Fibroblast of lung (primary cell): ENCODE measurements around the gene SART3. TPM values are rescaled to one million over a fixed set of nuclear protein-coding genes. Genes with fewer than 3 reads are reported as not detected.

Experiments
- DNase-seq, 2 donors: peaks; one replicate each; pipeline versions ENCODE4 v3.0.0 to v3.0.0-alpha.2; 2010; ENCODE audit warnings: low read depth in 2 of 2
- H2AFZ ChIP-seq: 2 replicates; pipeline ENCODE4 v1.5.1; 2012; ENCODE audit warnings: low read length, control low read depth, inconsistent platforms
- H3K27ac ChIP-seq: 2 replicates; pipeline ENCODE4 v1.5.1; 2011; ENCODE audit warnings: low read length, control low read depth; ENCODE audit not compliant: insufficient read depth
- H3K27me3 ChIP-seq: 2 replicates; pipeline ENCODE4 v1.5.1; 2011; ENCODE audit warnings: mild to moderate bottlenecking, low read length; ENCODE audit not compliant: control insufficient read depth, insufficient read depth
- H3K36me3 ChIP-seq: 2 replicates; pipeline ENCODE4 v1.5.1; 2011; ENCODE audit warnings: low read length; ENCODE audit not compliant: control insufficient read depth, insufficient read depth
- H3K4me1 ChIP-seq: 2 replicates; pipeline ENCODE4 v1.5.1; 2011; ENCODE audit warnings: low read length; ENCODE audit not compliant: control insufficient read depth, insufficient read depth; ENCODE audit errors: extremely low read depth
- H3K4me2 ChIP-seq: 2 replicates; pipeline ENCODE4 v1.5.1; 2011; ENCODE audit warnings: low read length, control low read depth; ENCODE audit not compliant: insufficient read depth; ENCODE audit errors: extremely low read depth
- H3K4me3 ChIP-seq, 4 experiments: fragments of 200-600 bp in 1 of 4; sonication (generic) in 1 of 4; replicated peaks in 1 of 4; 2 replicates each; pipeline ENCODE4 v1.5.1; 2011 to 2016; ENCODE audit warnings: low read length in 4 of 4, low read depth in 3 of 4, mild to moderate bottlenecking in 3 of 4, control low read depth in 2 of 4, inconsistent platforms in 1 of 4, mixed read lengths in 1 of 4; ENCODE audit not compliant: insufficient read depth in 1 of 4; ENCODE audit errors: control extremely low read depth in 1 of 4
- H3K79me2 ChIP-seq: 2 replicates; pipeline ENCODE4 v1.5.1; 2012; ENCODE audit warnings: mild to moderate bottlenecking, low read length, inconsistent platforms; ENCODE audit not compliant: control insufficient read depth, insufficient read depth
- H3K9ac ChIP-seq: 2 replicates; pipeline ENCODE4 v1.5.1; 2011; ENCODE audit warnings: mild to moderate bottlenecking, low read length, control low read depth; ENCODE audit not compliant: insufficient read depth
- H3K9me3 ChIP-seq: 2 replicates; pipeline ENCODE4 v1.5.1; 2012; ENCODE audit warnings: low read depth, low read length; ENCODE audit not compliant: control insufficient read depth, insufficient read depth
- H4K20me1 ChIP-seq: 2 replicates; pipeline ENCODE4 v1.5.1; 2011; ENCODE audit warnings: low read length; ENCODE audit not compliant: control insufficient read depth, insufficient read depth; ENCODE audit errors: extremely low read depth
- CTCF ChIP-seq, 2 donors: IDR thresholded peaks in 1 of 2; conservative IDR thresholded peaks in 1 of 2; 1 replicate in 1 of 2; 2 replicates in 1 of 2; pipeline ENCODE4 v1.5.1; 2011 to 2012; ENCODE audit warnings: low read length in 2 of 2, control low read depth in 1 of 2, inconsistent platforms in 1 of 2, low read depth in 1 of 2, mild to moderate bottlenecking in 1 of 2
- EZH2 ChIP-seq: IDR thresholded peaks from 2 replicates; pipeline ENCODE4 v1.5.1; 2012; ENCODE audit warnings: low read length, control low read depth, mild to moderate bottlenecking; ENCODE audit errors: missing control alignments
- polyA plus RNA-seq, 2 donors: library from polyadenylated mRNA; depleted of rRNA in 1 of 2; stranded (reverse) in 1 of 2; unstranded in 1 of 2; fragments of >200 nt; gene quantifications; 2 replicates each; pipeline ENCODE4 v1.2.1, GENCODE V29; 2011 to 2012; ENCODE audit warnings: missing spikeins in 1 of 2
- total RNA-seq: library from RNA; depleted of rRNA; stranded (reverse); fragments of >200 nt; gene quantifications from 2 replicates; pipeline ENCODE4 v1.2.1, GENCODE V29; 2014

Gene SART3
- total and polyA plus RNA-seq, 2 donors (not counting 1 experiment from before 2014, with no cell fraction given) = 15.5 to 157 TPM

- peaks cover 25% of the 10 kb centered on the region for H3K79me2 ChIP-seq
- no peak for TF ChIP-seq EZH2
- no peak for TF ChIP-seq CTCF (conservative IDR thresholded peaks at IDR 0.05 in 1 of 2, IDR thresholded peaks at IDR 0.05 in 1 of 2; ENCODE audit: low read depth in 1 of 2, low read length in 2 of 2)
- H3K4me2 ChIP-seq = no peak overlapping the region
- no peak overlapping the region for H3K9ac ChIP-seq
- no peak overlapping the region for H3K27ac ChIP-seq
- peaks cover 13% of the 10 kb centered on the region for H3K4me1 ChIP-seq
- no peak overlapping the region for H2AFZ ChIP-seq
- no peaks in the 10 kb centered on the region for H3K9me3 ChIP-seq
- H4K20me1 ChIP-seq = no peaks in the 10 kb centered on the region
- no peak overlapping the region for H3K4me3 ChIP-seq
- H3K27me3 ChIP-seq = no peaks in the 10 kb centered on the region
- no peak for DNase-seq
- H3K36me3 ChIP-seq = peaks cover 28% of the 10 kb centered on the region
These were observed 4.2 kb upstream of the SART3 start for GRCh38 chr12:108565146-108565545.

- DNase-seq = no peak
- no peak overlapping the region for H3K4me3 ChIP-seq
- peaks cover 28% of the 10 kb centered on the region for H3K36me3 ChIP-seq
- H3K27ac ChIP-seq = no peak overlapping the region
- TF ChIP-seq EZH2 (no peak), CTCF (conservative IDR thresholded peaks at IDR 0.05 in 1 of 2, IDR thresholded peaks at IDR 0.05 in 1 of 2; ENCODE audit: low read depth in 1 of 2, low read length in 2 of 2) (no peak)
- H4K20me1 ChIP-seq = no peaks in the 10 kb centered on the region
- peaks cover 14% of the 10 kb centered on the region for H3K4me1 ChIP-seq
- peaks cover 30% of the 10 kb centered on the region for H3K79me2 ChIP-seq
- H3K27me3 ChIP-seq = no peaks in the 10 kb centered on the region
- H3K9ac ChIP-seq = no peak overlapping the region
- no peak overlapping the region for H2AFZ ChIP-seq
- H3K9me3 ChIP-seq = no peaks in the 10 kb centered on the region
- H3K4me2 ChIP-seq = no peak overlapping the region
These were observed 3.8 kb upstream of the SART3 start for GRCh38 chr12:108564724-108565123.

GRCh38 chr12:108563804-108564151 lies 2.8 kb upstream of the SART3 start:
- no peak for TF ChIP-seq EZH2
- TF ChIP-seq CTCF (conservative IDR thresholded peaks at IDR 0.05 in 1 of 2, IDR thresholded peaks at IDR 0.05 in 1 of 2; ENCODE audit: low read depth in 1 of 2, low read length in 2 of 2) = no peak
- Histone ChIP-seq H3K4me2 (peak overlapping the region; percentile 70), H3K79me2 (peaks cover 38% of the 10 kb centered on the region), H3K9me3 (no peaks in the 10 kb centered on the region), H3K27ac (no peak overlapping the region), H3K27me3 (no peaks in the 10 kb centered on the region), H3K9ac (no peak overlapping the region), H4K20me1 (no peaks in the 10 kb centered on the region), H3K4me3 (peak overlapping the region; percentile 80 to 96 (median 86)), H2AFZ (no peak overlapping the region), H3K36me3 (peaks cover 28% of the 10 kb centered on the region), H3K4me1 (peaks cover 16% of the 10 kb centered on the region)
- no peak for DNase-seq
